WERI-Rb-1 (cell line): ENCODE measurements around the gene FDPS.
"Not testable (repeated sequence)": the region's sequence is repeated elsewhere in the genome, so short reads cannot be mapped to it uniquely, and the experiment has no call there.

Source experiments
- DNase-seq: peaks from one replicate; pipeline ENCODE4 v3.0.0-alpha.2; 2020
- H3K27ac ChIP-seq: fragments of 250-450 bp; sonication (Bioruptor Pico); 2 replicates; pipeline ENCODE4 v1.5.1; 2020; ENCODE audit warnings: mild to moderate bottlenecking, moderate library complexity
- H3K27me3 ChIP-seq: fragments of 250-450 bp; sonication (Bioruptor Pico); 2 replicates; pipeline ENCODE4 v1.5.1; 2021; ENCODE audit warnings: mild to moderate bottlenecking, low read depth, moderate library complexity; ENCODE audit not compliant: insufficient read depth, severe bottlenecking
- H3K36me3 ChIP-seq: fragments of 250-450 bp; sonication (Bioruptor Pico); 2 replicates; pipeline ENCODE4 v1.5.1; 2020; ENCODE audit warnings: mild to moderate bottlenecking, moderate library complexity
- H3K4me3 ChIP-seq: 2 replicates; pipeline ENCODE4 v1.5.1; 2011; ENCODE audit warnings: low read depth, mild to moderate bottlenecking, control low read depth, low read length
- H3K9me3 ChIP-seq: fragments of 250-450 bp; sonication (Bioruptor Pico); 2 replicates; pipeline ENCODE4 v1.5.1; 2021; ENCODE audit warnings: mild to moderate bottlenecking, moderate library complexity; ENCODE audit not compliant: severe bottlenecking
- TF ChIP-seq, protein P1 (sequence below): IDR thresholded peaks from 2 replicates; pipeline ENCODE4 v1.5.1; 2011; ENCODE audit warnings: low read depth, mild to moderate bottlenecking, control low read depth, inconsistent platforms, low read length

The FDPS gene

DNA sequence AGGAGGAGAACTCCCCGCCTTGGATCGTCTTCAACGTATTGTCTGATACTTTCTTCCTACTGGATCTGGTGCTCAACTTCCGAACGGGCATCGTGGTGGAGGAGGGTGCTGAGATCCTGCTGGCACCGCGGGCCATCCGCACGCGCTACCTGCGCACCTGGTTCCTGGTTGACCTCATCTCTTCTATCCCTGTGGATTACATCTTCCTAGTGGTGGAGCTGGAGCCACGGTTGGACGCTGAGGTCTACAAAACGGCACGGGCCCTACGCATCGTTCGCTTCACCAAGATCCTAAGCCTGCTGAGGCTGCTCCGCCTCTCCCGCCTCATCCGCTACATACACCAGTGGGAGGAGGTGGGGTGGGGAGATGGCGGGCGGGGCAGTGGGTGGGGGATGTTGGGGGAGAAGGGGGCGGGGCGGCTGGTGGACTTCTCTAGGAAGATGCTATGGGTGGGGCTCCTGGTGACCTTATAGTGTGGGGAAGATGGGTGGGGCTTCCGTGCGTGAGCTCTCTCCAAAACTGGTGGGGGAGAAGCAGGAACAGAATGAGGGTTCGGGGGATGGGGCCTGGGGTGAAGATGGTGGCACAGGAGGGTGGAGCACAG lies 26.1 kb upstream of the FDPS start:
- DNase-seq = no peak
- TF ChIP-seq, protein P1, sequence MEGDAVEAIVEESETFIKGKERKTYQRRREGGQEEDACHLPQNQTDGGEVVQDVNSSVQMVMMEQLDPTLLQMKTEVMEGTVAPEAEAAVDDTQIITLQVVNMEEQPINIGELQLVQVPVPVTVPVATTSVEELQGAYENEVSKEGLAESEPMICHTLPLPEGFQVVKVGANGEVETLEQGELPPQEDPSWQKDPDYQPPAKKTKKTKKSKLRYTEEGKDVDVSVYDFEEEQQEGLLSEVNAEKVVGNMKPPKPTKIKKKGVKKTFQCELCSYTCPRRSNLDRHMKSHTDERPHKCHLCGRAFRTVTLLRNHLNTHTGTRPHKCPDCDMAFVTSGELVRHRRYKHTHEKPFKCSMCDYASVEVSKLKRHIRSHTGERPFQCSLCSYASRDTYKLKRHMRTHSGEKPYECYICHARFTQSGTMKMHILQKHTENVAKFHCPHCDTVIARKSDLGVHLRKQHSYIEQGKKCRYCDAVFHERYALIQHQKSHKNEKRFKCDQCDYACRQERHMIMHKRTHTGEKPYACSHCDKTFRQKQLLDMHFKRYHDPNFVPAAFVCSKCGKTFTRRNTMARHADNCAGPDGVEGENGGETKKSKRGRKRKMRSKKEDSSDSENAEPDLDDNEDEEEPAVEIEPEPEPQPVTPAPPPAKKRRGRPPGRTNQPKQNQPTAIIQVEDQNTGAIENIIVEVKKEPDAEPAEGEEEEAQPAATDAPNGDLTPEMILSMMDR = no peak
- no peaks in the 10 kb centered on the region for H3K9me3 ChIP-seq

DNA sequence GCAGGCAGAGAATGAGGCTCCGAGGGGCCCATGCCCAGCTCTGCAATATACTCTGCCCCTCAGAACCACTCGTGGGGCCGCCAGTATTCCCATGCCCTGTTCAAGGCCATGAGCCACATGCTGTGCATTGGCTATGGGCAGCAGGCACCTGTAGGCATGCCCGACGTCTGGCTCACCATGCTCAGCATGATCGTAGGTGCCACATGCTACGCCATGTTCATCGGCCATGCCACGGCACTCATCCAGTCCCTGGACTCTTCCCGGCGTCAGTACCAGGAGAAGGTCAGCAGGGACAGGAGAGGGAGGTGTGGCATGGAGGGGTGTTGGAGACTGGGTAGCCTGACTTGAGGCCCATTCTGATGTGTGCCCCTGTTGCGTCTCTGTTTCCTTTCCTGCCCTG lies 24.2 kb upstream of the FDPS start:
- no peaks in the 10 kb centered on the region for H3K9me3 ChIP-seq
- no peak overlapping the region for H3K27ac ChIP-seq
- peaks cover 86% of the 10 kb centered on the region for H3K36me3 ChIP-seq
- H3K27me3 ChIP-seq = no peaks in the 10 kb centered on the region
- TF ChIP-seq, protein P1 = no peak
- no peak overlapping the region for H3K4me3 ChIP-seq
- DNase-seq = no peak

More for the DNA sequence above, 26.1 kb upstream of the FDPS start:
- Histone ChIP-seq H3K27ac (no peak overlapping the region), H3K4me3 (no peak overlapping the region), H3K36me3 (peaks cover 74% of the 10 kb centered on the region), H3K27me3 (no peaks in the 10 kb centered on the region)

DNA sequence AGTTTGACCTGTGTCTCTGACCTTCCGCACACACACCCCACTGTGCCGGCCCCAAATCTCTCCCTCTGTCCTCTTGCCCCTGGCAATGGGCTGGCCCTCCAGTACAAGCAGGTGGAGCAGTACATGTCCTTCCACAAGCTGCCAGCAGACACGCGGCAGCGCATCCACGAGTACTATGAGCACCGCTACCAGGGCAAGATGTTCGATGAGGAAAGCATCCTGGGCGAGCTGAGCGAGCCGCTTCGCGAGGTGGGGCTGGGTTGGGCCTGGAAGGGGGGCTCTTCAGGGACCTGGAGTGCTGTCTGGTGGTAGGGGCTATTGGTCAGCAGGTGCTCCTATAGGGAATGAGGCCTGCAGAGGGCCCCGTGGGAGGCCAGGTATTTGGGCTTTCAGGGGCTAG lies 23.6 kb upstream of the FDPS start:
- no peak for DNase-seq
- Histone ChIP-seq H3K9me3 (no peaks in the 10 kb centered on the region), H3K27ac (no peak overlapping the region), H3K4me3 (no peak overlapping the region), H3K27me3 (no peaks in the 10 kb centered on the region), H3K36me3 (peaks cover 87% of the 10 kb centered on the region)
- TF ChIP-seq, protein P1 = no peak

DNA sequence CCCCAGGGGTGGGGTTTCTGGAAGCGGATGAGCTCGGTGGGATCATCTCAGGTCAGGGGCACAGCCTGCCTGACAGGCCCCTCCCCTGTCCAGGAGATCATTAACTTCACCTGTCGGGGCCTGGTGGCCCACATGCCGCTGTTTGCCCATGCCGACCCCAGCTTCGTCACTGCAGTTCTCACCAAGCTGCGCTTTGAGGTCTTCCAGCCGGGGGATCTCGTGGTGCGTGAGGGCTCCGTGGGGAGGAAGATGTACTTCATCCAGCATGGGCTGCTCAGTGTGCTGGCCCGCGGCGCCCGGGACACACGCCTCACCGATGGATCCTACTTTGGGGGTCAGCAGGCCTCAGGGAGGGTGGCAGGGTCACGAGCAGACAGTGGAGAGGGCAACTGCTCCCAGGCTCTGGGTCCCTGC lies 23.0 kb upstream of the FDPS start:
- DNase-seq = no peak
- H3K4me3 ChIP-seq = no peak overlapping the region
- no peaks in the 10 kb centered on the region for H3K27me3 ChIP-seq
- TF ChIP-seq, protein P1 = no peak
- no peaks in the 10 kb centered on the region for H3K9me3 ChIP-seq
- peaks cover 87% of the 10 kb centered on the region for H3K36me3 ChIP-seq
- H3K27ac ChIP-seq = 0 out of 2 replicates have a peak overlapping the region, but pooled peaks have one; percentile 20

DNA sequence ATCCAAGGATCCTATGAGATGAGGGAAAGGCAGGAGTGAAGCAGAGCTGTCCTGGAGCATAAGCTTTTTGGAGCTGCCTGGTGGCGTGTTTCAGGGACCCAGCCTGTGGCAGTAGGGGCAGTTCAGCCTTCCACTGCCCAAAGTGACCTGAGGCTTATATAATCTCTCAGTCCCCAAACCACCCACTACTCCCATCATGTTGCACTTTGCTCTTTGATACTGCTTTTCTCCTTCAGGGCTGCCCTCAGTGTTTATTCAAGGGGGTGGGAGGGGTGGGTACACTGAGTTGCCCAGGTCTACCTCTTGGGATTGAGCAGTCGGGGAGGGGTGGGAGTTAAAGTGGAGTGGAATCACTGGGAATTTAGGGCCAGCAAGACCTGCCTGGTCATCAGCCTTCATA lies 22.1 kb upstream of the FDPS start:
- TF ChIP-seq, protein P1 = no peak
- DNase-seq = no peak

DNA sequence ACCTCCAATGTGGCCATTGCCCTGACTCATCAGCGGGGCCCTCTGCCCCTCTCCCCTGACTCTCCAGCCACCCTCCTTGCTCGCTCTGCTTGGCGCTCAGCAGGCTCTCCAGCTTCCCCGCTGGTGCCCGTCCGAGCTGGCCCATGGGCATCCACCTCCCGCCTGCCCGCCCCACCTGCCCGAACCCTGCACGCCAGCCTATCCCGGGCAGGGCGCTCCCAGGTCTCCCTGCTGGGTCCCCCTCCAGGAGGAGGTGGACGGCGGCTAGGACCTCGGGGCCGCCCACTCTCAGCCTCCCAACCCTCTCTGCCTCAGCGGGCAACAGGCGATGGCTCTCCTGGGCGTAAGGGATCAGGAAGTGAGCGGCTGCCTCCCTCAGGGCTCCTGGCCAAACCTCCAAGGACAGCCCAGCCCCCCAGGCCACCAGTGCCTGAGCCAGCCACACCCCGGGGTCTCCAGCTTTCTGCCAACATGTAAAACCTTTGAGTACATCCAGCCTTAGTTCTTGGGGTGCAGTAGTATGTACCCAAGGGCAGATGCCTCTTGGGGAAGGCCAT lies 20.6 kb upstream of the FDPS start:
- TF ChIP-seq, protein P1 = no peak

More for the DNA sequence above, 22.1 kb upstream of the FDPS start:
- Histone ChIP-seq H3K4me3 (no peak overlapping the region), H3K9me3 (no peaks in the 10 kb centered on the region), H3K27ac (no peak overlapping the region), H3K27me3 (no peaks in the 10 kb centered on the region), H3K36me3 (peaks cover 81% of the 10 kb centered on the region)

DNA sequence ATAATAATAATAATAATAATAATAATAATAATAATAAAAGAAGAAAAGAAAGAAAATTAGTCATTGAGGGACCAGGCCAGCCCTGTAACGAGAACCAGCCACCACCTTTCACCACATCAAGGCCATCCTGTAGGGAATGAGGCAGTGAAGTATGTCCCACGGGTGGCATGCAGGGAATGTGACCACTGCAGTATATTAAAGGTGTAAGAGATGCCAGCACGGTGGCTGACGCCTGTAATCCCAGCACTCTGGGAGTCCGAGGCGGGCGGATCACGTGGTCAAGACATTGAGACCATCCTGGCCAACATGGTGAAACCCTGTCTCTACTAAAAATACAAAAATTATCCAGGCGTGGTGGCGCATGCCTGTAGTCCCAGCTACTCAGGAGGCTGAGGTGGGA lies 17.7 kb upstream of the FDPS start:
- H3K27ac ChIP-seq, H3K9me3 ChIP-seq, H3K27me3 ChIP-seq, H3K4me3 ChIP-seq, DNase-seq: not testable (repeated sequence)
- peaks cover 39% of the 10 kb centered on the region for H3K36me3 ChIP-seq

More for the DNA sequence above, 20.6 kb upstream of the FDPS start:
- Histone ChIP-seq H3K4me3 (no peak overlapping the region), H3K36me3 (peaks cover 69% of the 10 kb centered on the region), H3K27me3 (no peaks in the 10 kb centered on the region), H3K27ac (no peak overlapping the region), H3K9me3 (no peaks in the 10 kb centered on the region)
- DNase-seq = no peak
